Prostate gland (tissue), 2 donors: ENCODE measurements around the gene CERCAM.

Source experiments
- CTCF ChIP-seq, 4 experiments: fragments of 200-600 bp in 2 of 4; fragments of 450-650 bp in 2 of 4; sonication (generic) in 2 of 4; IDR thresholded peaks; 1 replicate in 3 of 4; 2 replicates in 1 of 4; pipeline ENCODE4 v1.5.1; 2016 to 2019; ENCODE audit warnings: antibody characterized with exemption in 4 of 4, mild to moderate bottlenecking in 2 of 4, moderate library complexity in 2 of 4
- POLR2A ChIP-seq: fragments of 450-650 bp; IDR thresholded peaks from one replicate; pipeline ENCODE4 v1.6.1; 2016; ENCODE audit warnings: antibody characterized with exemption, mild to moderate bottlenecking

- no peak for TF ChIP-seq POLR2A
- TF ChIP-seq CTCF (IDR thresholded peaks at IDR 0.05), result no peak
Measured at GRCh38 chr9:128391956-128392301, 28.7 kb upstream of the CERCAM start.
